ENCODE data around the gene MYH11.

GRCh38 chr16:15773968-15774367, 82.9 kb downstream of the MYH11 start:
- TF ChIP-seq ZNF274 (IDR thresholded peaks at IDR 0.05; ENCODE audit: low read depth, low read length) (no peak), SUZ12 (IDR thresholded peaks at IDR 0.05; ENCODE audit: extremely low read depth, insufficient read depth, insufficient read length) (no peak)
